Cardiac fibroblast (primary cell): ENCODE measurements around the gene SMTN.

Source experiments
- DNase-seq, 2 donors: peaks; one replicate each; pipeline versions ENCODE4 v3.0.0 to v3.0.0-alpha.2; 2010; ENCODE audit warnings: low read depth in 2 of 2
- H3K4me3 ChIP-seq, 2 donors: replicated peaks in 1 of 2; 1 replicate in 1 of 2; 2 replicates in 1 of 2; pipeline ENCODE4 v1.5.1; 2011; ENCODE audit warnings: low read depth in 2 of 2, low read length in 2 of 2, mild to moderate bottlenecking in 2 of 2, moderate library complexity in 1 of 2
- CTCF ChIP-seq: IDR thresholded peaks from one replicate; pipeline ENCODE4 v1.5.1; 2011; ENCODE audit warnings: low read depth, mild to moderate bottlenecking, low read length, inconsistent platforms

SMTN gene

DNA sequence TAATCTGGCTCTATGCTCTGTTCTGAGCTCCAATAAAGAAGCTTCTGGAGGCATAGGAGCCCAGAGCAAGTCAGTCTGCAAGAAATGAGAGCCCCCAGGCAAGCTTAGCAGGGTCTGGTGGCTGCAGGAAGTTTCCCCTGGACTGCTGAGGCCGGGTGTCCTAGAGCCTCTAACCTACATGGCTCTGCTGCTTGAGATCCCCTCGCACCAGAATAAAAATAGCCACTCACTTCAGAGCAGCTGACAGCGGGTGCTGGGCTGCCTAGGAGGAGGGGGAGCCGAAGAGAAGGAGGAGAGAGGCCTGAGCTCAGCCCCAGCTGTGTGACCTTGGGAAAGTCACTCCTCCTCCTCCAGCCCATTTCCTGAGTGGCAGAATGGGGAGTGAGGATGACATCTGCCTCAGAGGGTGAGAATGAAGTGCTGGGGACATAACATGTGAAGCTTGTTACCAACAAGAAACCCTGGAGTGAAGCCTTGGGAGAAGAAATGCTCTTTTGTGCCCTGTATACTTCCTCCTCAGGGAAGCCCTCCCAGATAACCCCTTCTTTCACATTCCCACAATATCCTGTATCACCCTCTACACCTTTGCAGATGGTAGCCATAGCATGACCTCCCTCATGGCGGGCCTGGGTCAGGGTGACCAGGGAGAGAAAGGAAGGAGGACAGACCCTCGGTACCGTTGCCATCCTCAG, 38.1 kb downstream of the SMTN start:
- DNase-seq: no peak
- no peak overlapping the region for H3K4me3 ChIP-seq
- no peak for TF ChIP-seq CTCF

GRCh38 chr22:31120230-31120629, 39.1 kb downstream of the SMTN start:
- no peak for TF ChIP-seq CTCF
- H3K4me3 ChIP-seq: no peak overlapping the region
- DNase-seq: no peak

GRCh38 chr22:31120642-31121041, 39.5 kb downstream of the SMTN start:
- no peak for DNase-seq
- H3K4me3 ChIP-seq: no peak overlapping the region
- no peak for TF ChIP-seq CTCF

DNA sequence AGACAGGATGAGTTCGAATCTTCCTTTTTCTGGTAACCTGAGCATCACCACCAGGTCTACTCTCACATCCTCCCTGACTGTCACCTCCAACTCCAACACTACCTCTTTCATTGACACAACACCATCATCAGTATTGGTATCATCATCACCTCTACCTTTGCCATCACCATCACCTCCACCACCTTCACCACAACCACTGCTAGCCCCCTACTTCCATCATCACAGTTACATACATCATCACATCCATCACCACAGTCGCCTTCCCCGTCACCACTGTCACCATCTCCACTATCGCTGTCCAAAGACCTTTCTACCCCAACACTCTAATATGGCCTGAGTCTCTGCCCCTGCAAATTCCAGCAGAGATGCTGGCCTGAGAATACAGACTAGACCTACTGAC, 40.3 kb downstream of the SMTN start:
- H3K4me3 ChIP-seq: no peak overlapping the region
- TF ChIP-seq CTCF: no peak
- no peak for DNase-seq

DNA sequence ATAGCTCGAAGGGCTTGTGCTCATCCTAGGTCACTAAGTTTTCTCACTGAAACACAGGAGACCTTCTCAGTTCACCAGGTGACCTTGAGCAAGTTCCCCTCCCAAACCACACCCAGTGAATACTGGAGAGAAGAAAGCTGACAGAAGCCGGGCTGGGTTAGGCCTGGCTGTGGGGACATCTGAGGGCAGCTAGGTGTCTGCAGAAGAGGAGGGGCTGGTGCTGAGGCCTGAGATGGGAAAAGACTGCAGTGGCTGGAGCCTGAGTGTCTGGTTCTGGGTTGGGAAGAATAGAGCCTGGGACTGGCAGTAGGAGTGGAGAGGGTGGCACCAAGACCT, 41.0 kb downstream of the SMTN start:
- H3K4me3 ChIP-seq: no peak overlapping the region
- DNase-seq: no peak
- TF ChIP-seq CTCF: no peak

GRCh38 chr22:31122532-31123291, 41.6 kb downstream of the SMTN start, which contains the start of gene INPP5J:
TSS of gene INPP5J (plus strand) at chr22:31122966. CDS start at chr22:31123015, 49 bp downstream.
- H3K4me3 ChIP-seq: peak within 1 kb of the TSS; percentile 8 to 31
- peak; percentile 36 to 46 for DNase-seq
- no peak for TF ChIP-seq CTCF
